HEK293 (cell line): ENCODE measurements around the gene SLC38A3.
"Not testable (repeated sequence)": the region's sequence is repeated elsewhere in the genome, so short reads cannot be mapped to it uniquely, and the experiment has no call there.

Experiments
- ATF2 ChIP-seq: fragments of 450-650 bp; formaldehyde crosslinking; IDR thresholded peaks from 2 replicates; pipeline ENCODE4 v1.5.1; 2016; ENCODE audit warnings: missing biosample characterization, missing genetic modification characterization, low read depth
- CTCF ChIP-seq: fragments of 450-650 bp; formaldehyde crosslinking; IDR thresholded peaks from 2 replicates; pipeline ENCODE4 v1.5.1; 2016; ENCODE audit warnings: missing biosample characterization, missing genetic modification characterization
- HOXC10 ChIP-seq: sonication (generic); formaldehyde crosslinking; IDR thresholded peaks from 2 replicates; pipeline ENCODE4 v1.8.1; 2023; ENCODE audit warnings: mild to moderate bottlenecking, missing genetic modification reagents
- INSM2 ChIP-seq: fragments of 450-650 bp; formaldehyde crosslinking; IDR thresholded peaks from 2 replicates; pipeline ENCODE4 v1.5.1; 2016; ENCODE audit warnings: missing biosample characterization, missing genetic modification characterization
- PRDM4 ChIP-seq: fragments of 450-650 bp; formaldehyde crosslinking; IDR thresholded peaks from 2 replicates; pipeline ENCODE4 v1.5.1; 2017; ENCODE audit warnings: missing biosample characterization, missing genetic modification characterization
- ZBTB20 ChIP-seq: fragments of 450-650 bp; formaldehyde crosslinking; IDR thresholded peaks from 2 replicates; pipeline ENCODE4 v1.5.1; 2016; ENCODE audit warnings: missing biosample characterization, missing genetic modification characterization
- ZBTB8A ChIP-seq: fragments of 450-650 bp; formaldehyde crosslinking; IDR thresholded peaks from 2 replicates; pipeline ENCODE4 v1.5.1; 2016; ENCODE audit warnings: missing biosample characterization, missing genetic modification characterization
- ZNF132 ChIP-seq: fragments of 450-650 bp; formaldehyde crosslinking; IDR thresholded peaks from 2 replicates; pipeline ENCODE4 v1.5.1; 2017; ENCODE audit warnings: missing biosample characterization, missing genetic modification characterization, borderline replicate concordance
- ZNF501 ChIP-seq: fragments of 450-650 bp; formaldehyde crosslinking; IDR thresholded peaks from 2 replicates; pipeline ENCODE4 v1.5.1; 2016; ENCODE audit warnings: missing biosample characterization, missing genetic modification characterization
- ZNF624 ChIP-seq: fragments of 450-650 bp; formaldehyde crosslinking; IDR thresholded peaks from 2 replicates; pipeline ENCODE4 v1.5.1; 2017; ENCODE audit warnings: missing biosample characterization, missing genetic modification characterization
- TF ChIP-seq, protein P1 (sequence below): fragments of 450-650 bp; formaldehyde crosslinking; IDR thresholded peaks from 2 replicates; pipeline ENCODE4 v1.5.1; 2016; ENCODE audit warnings: missing biosample characterization, missing genetic modification characterization

DNA sequence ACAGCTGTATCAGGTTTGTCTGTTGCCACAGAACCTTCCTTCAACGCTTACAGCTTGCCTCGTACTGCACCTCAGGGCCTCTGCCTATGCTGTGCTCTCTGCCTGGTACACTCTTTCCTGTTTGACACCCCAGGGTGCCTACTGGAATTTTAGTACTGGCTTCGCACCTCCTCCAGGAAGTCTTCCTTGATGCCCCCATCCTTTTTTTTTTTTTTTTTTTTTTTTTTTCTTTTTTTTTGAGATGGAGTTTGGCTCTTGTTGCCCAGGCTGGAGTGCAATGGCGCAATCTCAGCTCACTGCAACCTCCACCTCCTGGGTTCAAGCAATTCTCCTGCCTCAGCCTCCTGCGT lies 6.3 kb downstream of the SLC38A3 start:
- TF ChIP-seq, protein P1, sequence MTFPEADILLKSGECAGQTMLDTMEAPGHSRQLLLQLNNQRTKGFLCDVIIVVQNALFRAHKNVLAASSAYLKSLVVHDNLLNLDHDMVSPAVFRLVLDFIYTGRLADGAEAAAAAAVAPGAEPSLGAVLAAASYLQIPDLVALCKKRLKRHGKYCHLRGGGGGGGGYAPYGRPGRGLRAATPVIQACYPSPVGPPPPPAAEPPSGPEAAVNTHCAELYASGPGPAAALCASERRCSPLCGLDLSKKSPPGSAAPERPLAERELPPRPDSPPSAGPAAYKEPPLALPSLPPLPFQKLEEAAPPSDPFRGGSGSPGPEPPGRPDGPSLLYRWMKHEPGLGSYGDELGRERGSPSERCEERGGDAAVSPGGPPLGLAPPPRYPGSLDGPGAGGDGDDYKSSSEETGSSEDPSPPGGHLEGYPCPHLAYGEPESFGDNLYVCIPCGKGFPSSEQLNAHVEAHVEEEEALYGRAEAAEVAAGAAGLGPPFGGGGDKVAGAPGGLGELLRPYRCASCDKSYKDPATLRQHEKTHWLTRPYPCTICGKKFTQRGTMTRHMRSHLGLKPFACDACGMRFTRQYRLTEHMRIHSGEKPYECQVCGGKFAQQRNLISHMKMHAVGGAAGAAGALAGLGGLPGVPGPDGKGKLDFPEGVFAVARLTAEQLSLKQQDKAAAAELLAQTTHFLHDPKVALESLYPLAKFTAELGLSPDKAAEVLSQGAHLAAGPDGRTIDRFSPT (tag by site-specific recombination) = not testable (repeated sequence)
- not testable (repeated sequence) for TF ChIP-seq CTCF (tag by site-specific recombination); ZNF624 (tag by site-specific recombination); HOXC10 (CRISPR knock-in tag); ATF2 (tag by site-specific recombination); ZBTB8A; ZNF501; ZNF132 (tag by site-specific recombination); INSM2; PRDM4 (tag by site-specific recombination); ZBTB20 (tag by site-specific recombination)
